ENCODE results near the gene GATA2. TPM values are rescaled to one million over a fixed set of nuclear protein-coding genes. Genes with fewer than 3 reads are reported as not detected.

GATA2 gene
- total and polyA plus RNA-seq, 2 donors (not counting 1 experiment from before 2014, with no cell fraction given): 0.83 to 3.2 TPM

DNA sequence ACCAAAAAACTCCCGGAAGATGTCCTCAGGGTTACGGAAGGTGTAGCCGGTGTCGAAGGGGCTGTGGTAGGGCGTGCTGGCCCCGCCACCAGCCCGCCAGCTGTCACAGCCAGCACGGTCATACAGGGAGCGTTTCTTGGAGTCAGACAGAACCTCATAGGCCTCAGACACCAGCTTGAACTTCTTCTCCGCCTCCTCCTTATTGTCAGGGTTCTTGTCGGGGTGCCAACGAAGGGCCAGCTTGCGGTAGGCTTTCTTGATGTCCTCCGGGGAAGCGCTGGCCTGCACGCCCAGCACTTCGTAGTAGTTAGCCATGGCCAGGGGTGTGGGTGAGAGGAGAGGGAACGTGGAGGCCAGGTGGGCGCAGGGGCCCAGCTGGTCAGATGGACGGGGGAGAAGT is 30.1 kb downstream of the GATA2 start:
- no peak for TF ChIP-seq EZH2 (IDR thresholded peaks at IDR 0.05; ENCODE audit: low read length, missing control alignments)
- TF ChIP-seq, protein P1, sequence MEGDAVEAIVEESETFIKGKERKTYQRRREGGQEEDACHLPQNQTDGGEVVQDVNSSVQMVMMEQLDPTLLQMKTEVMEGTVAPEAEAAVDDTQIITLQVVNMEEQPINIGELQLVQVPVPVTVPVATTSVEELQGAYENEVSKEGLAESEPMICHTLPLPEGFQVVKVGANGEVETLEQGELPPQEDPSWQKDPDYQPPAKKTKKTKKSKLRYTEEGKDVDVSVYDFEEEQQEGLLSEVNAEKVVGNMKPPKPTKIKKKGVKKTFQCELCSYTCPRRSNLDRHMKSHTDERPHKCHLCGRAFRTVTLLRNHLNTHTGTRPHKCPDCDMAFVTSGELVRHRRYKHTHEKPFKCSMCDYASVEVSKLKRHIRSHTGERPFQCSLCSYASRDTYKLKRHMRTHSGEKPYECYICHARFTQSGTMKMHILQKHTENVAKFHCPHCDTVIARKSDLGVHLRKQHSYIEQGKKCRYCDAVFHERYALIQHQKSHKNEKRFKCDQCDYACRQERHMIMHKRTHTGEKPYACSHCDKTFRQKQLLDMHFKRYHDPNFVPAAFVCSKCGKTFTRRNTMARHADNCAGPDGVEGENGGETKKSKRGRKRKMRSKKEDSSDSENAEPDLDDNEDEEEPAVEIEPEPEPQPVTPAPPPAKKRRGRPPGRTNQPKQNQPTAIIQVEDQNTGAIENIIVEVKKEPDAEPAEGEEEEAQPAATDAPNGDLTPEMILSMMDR (conservative IDR thresholded peaks at IDR 0.05 in 1 of 2, IDR thresholded peaks at IDR 0.05 in 1 of 2; ENCODE audit: low read depth in 1 of 2, low read length in 2 of 2): no peak
- Histone ChIP-seq H3K4me1 (ENCODE audit: control insufficient read depth, extremely low read depth, insufficient read depth, low read length) (no peaks in the 10 kb centered on the region), H3K4me2 (ENCODE audit: extremely low read depth, insufficient read depth, low read length) (no peak overlapping the region), H3K27me3 (ENCODE audit: control insufficient read depth, insufficient read depth, low read length) (peaks cover 11% of the 10 kb centered on the region), H3K4me3 (replicated peaks in 1 of 4; ENCODE audit: control extremely low read depth in 1 of 4, insufficient read depth in 1 of 4, low read depth in 3 of 4, low read length in 4 of 4) (no peak overlapping the region), H2AFZ (ENCODE audit: low read length) (no peak overlapping the region), H3K9ac (ENCODE audit: insufficient read depth, low read length) (no peak overlapping the region), H3K9me3 (ENCODE audit: control insufficient read depth, insufficient read depth, low read depth, low read length) (no peaks in the 10 kb centered on the region), H3K27ac (ENCODE audit: insufficient read depth, low read length) (no peak overlapping the region), H4K20me1 (ENCODE audit: control insufficient read depth, extremely low read depth, insufficient read depth, low read length) (no peaks in the 10 kb centered on the region), H3K79me2 (ENCODE audit: control insufficient read depth, insufficient read depth, low read length) (no peaks in the 10 kb centered on the region), H3K36me3 (ENCODE audit: control insufficient read depth, insufficient read depth, low read length) (no peaks in the 10 kb centered on the region)
- DNase-seq (ENCODE audit: low read depth in 2 of 2): no peak

DNA sequence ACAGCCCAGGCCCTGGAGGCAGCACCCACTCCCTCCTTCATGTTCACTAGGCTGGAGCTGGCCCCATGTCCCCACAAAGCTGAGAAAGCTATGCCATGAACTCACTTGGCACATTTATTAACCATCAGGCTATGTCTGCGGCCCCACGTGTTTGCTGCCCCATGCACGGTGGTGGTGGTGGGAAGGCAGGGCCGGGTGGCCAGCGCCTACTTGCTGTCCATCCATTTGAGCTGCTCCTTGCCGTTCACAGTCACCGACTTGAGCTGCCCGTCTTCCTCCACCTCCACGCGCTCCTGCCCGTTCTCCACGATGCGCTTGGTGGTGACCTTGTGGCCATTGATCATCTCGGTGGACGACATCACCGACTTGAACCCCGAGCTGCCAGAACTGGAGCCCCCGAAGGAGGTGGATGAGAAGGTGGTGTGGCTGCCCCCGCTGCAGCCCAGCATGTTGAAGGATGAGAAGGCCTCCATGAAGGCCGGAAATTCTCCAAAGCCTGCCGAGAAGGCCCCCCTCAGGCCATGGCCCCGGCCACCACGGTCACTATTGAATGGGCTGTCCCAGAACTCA is 30.6 kb downstream of the GATA2 start:
- Histone ChIP-seq H3K36me3 (ENCODE audit: control insufficient read depth, insufficient read depth, low read length) (no peaks in the 10 kb centered on the region), H4K20me1 (ENCODE audit: control insufficient read depth, extremely low read depth, insufficient read depth, low read length) (no peaks in the 10 kb centered on the region), H3K27ac (ENCODE audit: insufficient read depth, low read length) (no peak overlapping the region), H3K27me3 (ENCODE audit: control insufficient read depth, insufficient read depth, low read length) (peaks cover 11% of the 10 kb centered on the region), H2AFZ (ENCODE audit: low read length) (no peak overlapping the region), H3K79me2 (ENCODE audit: control insufficient read depth, insufficient read depth, low read length) (no peaks in the 10 kb centered on the region), H3K4me2 (ENCODE audit: extremely low read depth, insufficient read depth, low read length) (no peak overlapping the region), H3K9me3 (ENCODE audit: control insufficient read depth, insufficient read depth, low read depth, low read length) (no peaks in the 10 kb centered on the region), H3K9ac (ENCODE audit: insufficient read depth, low read length) (no peak overlapping the region), H3K4me3 (replicated peaks in 1 of 4; ENCODE audit: control extremely low read depth in 1 of 4, insufficient read depth in 1 of 4, low read depth in 3 of 4, low read length in 4 of 4) (no peak overlapping the region), H3K4me1 (ENCODE audit: control insufficient read depth, extremely low read depth, insufficient read depth, low read length) (no peaks in the 10 kb centered on the region)
- no peak for TF ChIP-seq EZH2 (IDR thresholded peaks at IDR 0.05; ENCODE audit: low read length, missing control alignments)
- TF ChIP-seq, protein P1 (conservative IDR thresholded peaks at IDR 0.05 in 1 of 2, IDR thresholded peaks at IDR 0.05 in 1 of 2; ENCODE audit: low read depth in 1 of 2, low read length in 2 of 2): no peak
- no peak for DNase-seq (ENCODE audit: low read depth in 2 of 2)

DNA sequence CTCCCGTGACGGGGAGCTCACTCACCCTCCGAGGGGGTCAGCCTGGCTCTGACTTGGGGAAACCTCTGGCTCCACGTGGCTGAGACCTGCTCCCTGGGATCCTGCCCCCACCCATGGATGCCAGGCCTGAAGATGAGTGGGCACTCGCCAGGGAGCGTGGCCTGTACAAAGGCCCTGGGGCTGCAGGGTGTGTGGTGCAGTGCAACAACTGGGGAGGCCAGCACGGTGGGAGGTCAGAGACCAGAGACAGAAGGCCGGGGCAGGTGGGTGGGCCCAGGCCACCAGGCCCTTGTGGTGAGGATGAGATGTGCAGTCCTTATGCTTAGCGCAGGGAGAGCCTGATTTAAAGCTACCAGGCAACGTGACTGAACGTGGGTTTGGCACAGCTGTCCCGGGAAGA is 31.3 kb downstream of the GATA2 start:
- Histone ChIP-seq H3K4me3 (replicated peaks in 1 of 4; ENCODE audit: control extremely low read depth in 1 of 4, insufficient read depth in 1 of 4, low read depth in 3 of 4, low read length in 4 of 4) (no peak overlapping the region), H3K27ac (ENCODE audit: insufficient read depth, low read length) (no peak overlapping the region), H2AFZ (ENCODE audit: low read length) (no peak overlapping the region), H3K79me2 (ENCODE audit: control insufficient read depth, insufficient read depth, low read length) (no peaks in the 10 kb centered on the region), H3K36me3 (ENCODE audit: control insufficient read depth, insufficient read depth, low read length) (no peaks in the 10 kb centered on the region), H3K9me3 (ENCODE audit: control insufficient read depth, insufficient read depth, low read depth, low read length) (no peaks in the 10 kb centered on the region), H3K27me3 (ENCODE audit: control insufficient read depth, insufficient read depth, low read length) (peaks cover 11% of the 10 kb centered on the region), H4K20me1 (ENCODE audit: control insufficient read depth, extremely low read depth, insufficient read depth, low read length) (no peaks in the 10 kb centered on the region), H3K4me2 (ENCODE audit: extremely low read depth, insufficient read depth, low read length) (no peak overlapping the region), H3K4me1 (ENCODE audit: control insufficient read depth, extremely low read depth, insufficient read depth, low read length) (no peaks in the 10 kb centered on the region), H3K9ac (ENCODE audit: insufficient read depth, low read length) (no peak overlapping the region)
- TF ChIP-seq, protein P1 (conservative IDR thresholded peaks at IDR 0.05 in 1 of 2, IDR thresholded peaks at IDR 0.05 in 1 of 2; ENCODE audit: low read depth in 1 of 2, low read length in 2 of 2): no peak
- no peak for TF ChIP-seq EZH2 (IDR thresholded peaks at IDR 0.05; ENCODE audit: low read length, missing control alignments)
- DNase-seq (ENCODE audit: low read depth in 2 of 2): no peak

Measured in fibroblast of lung (primary cell).